Lower leg skin (tissue), 3 donors: ENCODE results near the gene SIGLEC10.

Experiments used
- POLR2A ChIP-seq, 2 donors: fragments of 450-650 bp; IDR thresholded peaks; one replicate each; pipeline ENCODE4 v1.6.1; 2016 to 2017; ENCODE audit warnings: antibody characterized with exemption in 2 of 2, mild to moderate bottlenecking in 1 of 2, moderate library complexity in 1 of 2
- TF ChIP-seq, protein P1 (sequence below), 3 donors: fragments of 450-650 bp; IDR thresholded peaks; one replicate each; pipeline ENCODE4 v1.5.1; 2016; ENCODE audit warnings: antibody characterized with exemption in 3 of 3, mild to moderate bottlenecking in 3 of 3, moderate library complexity in 2 of 3

DNA sequence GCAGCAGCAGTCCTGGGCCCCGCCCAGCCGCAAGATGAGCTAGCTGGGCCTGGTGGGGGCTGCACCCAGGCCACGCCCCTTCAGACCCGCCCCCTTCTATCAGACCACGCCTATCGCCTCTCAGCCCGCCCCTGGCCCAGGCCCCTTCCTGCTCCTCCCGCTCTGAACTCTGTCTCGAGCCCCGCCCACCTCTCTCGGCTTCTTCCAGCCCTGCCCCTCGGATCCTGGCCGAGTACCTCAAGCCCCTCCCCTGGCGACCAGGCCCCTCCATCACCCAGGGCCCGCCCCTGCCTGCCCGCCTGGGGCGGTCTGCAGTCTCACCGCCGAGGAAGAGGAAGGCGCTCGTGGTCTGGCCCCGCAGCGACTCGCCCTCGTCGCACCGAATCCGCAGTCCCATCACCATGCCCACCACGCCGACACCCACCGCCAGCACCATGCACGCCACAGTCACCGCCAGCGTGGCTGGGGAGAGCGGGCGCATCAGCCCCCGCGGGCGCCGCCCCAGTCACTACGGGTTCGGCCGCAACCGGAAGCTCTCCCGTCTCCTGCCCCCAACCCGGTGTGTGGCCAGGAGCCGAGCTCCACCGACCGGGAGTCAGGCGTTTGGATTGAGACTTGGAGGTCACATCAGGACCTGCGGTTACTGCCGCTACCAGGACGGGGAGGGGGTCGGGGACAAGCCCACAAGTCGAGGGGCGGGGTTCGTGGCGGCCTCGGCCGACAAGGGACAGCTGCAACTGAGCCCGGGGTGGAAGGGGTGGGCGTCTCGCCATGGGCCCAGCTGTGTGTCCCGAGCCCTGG lies 49.7 kb downstream of the SIGLEC10 start:
- TF ChIP-seq, protein P1, sequence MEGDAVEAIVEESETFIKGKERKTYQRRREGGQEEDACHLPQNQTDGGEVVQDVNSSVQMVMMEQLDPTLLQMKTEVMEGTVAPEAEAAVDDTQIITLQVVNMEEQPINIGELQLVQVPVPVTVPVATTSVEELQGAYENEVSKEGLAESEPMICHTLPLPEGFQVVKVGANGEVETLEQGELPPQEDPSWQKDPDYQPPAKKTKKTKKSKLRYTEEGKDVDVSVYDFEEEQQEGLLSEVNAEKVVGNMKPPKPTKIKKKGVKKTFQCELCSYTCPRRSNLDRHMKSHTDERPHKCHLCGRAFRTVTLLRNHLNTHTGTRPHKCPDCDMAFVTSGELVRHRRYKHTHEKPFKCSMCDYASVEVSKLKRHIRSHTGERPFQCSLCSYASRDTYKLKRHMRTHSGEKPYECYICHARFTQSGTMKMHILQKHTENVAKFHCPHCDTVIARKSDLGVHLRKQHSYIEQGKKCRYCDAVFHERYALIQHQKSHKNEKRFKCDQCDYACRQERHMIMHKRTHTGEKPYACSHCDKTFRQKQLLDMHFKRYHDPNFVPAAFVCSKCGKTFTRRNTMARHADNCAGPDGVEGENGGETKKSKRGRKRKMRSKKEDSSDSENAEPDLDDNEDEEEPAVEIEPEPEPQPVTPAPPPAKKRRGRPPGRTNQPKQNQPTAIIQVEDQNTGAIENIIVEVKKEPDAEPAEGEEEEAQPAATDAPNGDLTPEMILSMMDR (IDR thresholded peaks at IDR 0.05), result no peak
- no peak for TF ChIP-seq POLR2A (IDR thresholded peaks at IDR 0.05)
